ENCODE data around the gene SLC20A1.
"Not testable (repeated sequence)": the region's sequence is repeated elsewhere in the genome, so short reads cannot be mapped to it uniquely, and the experiment has no call there.

The SLC20A1 gene

GRCh38 chr2:112684415-112684775, 38.7 kb downstream of the SLC20A1 start:
- no peak for DNase-seq

- DNase-seq, result no peak
Measured at GRCh38 chr2:112685271-112685884, 39.6 kb downstream of the SLC20A1 start.

GRCh38 chr2:112686348-112687217, 40.8 kb downstream of the SLC20A1 start:
- no peak for DNase-seq

GRCh38 chr2:112687522-112687921, 41.8 kb downstream of the SLC20A1 start:
- no peak for DNase-seq

- no peak for DNase-seq
Measured at GRCh38 chr2:112688086-112688880, 42.5 kb downstream of the SLC20A1 start.

GRCh38 chr2:112690853-112691401, 45.2 kb downstream of the SLC20A1 start:
- peak; percentile 52 for DNase-seq

- no peak for DNase-seq
Measured at GRCh38 chr2:112691881-112692281, 46.1 kb downstream of the SLC20A1 start.

- peak; percentile 19 for DNase-seq
Measured at GRCh38 chr2:112692495-112692911, 46.8 kb downstream of the SLC20A1 start.

GRCh38 chr2:112692918-112693317, 47.2 kb downstream of the SLC20A1 start:
- no peak for DNase-seq

- no peak for DNase-seq
Measured at GRCh38 chr2:112693596-112693995, 47.9 kb downstream of the SLC20A1 start.

- no peak for DNase-seq
Measured at GRCh38 chr2:112694182-112694581, 48.4 kb downstream of the SLC20A1 start.

- no peak for DNase-seq
Measured at GRCh38 chr2:112698834-112699515, 53.2 kb downstream of the SLC20A1 start.

- DNase-seq, result no peak
Measured at GRCh38 chr2:112699984-112700667, 54.4 kb downstream of the SLC20A1 start.

GRCh38 chr2:112701052-112701451, 55.3 kb downstream of the SLC20A1 start:
- no peak for DNase-seq

- DNase-seq, result no peak
Measured at GRCh38 chr2:112703684-112704083, 57.9 kb downstream of the SLC20A1 start.

GRCh38 chr2:112705575-112705974, 59.8 kb downstream of the SLC20A1 start:
- no peak for DNase-seq

GRCh38 chr2:112706170-112706664, 60.5 kb downstream of the SLC20A1 start:
- no peak for DNase-seq

GRCh38 chr2:112706947-112707346, 61.2 kb downstream of the SLC20A1 start:
- DNase-seq, result not testable (repeated sequence)

GRCh38 chr2:112708968-112709367, 63.2 kb downstream of the SLC20A1 start:
- DNase-seq, result no peak

GRCh38 chr2:112709703-112710102, 64.0 kb downstream of the SLC20A1 start:
- DNase-seq, result no peak

GRCh38 chr2:112710956-112711750, 65.4 kb downstream of the SLC20A1 start:
- DNase-seq, result no peak
